ENCODE results near the gene CXCL14. TPM values are rescaled to one million over a fixed set of nuclear protein-coding genes. Genes with fewer than 3 reads are reported as not detected.

The CXCL14 gene
- total RNA-seq, 6 experiments from 2014 or later = 2.3 to 12.2 (median 3.8) TPM

DNA sequence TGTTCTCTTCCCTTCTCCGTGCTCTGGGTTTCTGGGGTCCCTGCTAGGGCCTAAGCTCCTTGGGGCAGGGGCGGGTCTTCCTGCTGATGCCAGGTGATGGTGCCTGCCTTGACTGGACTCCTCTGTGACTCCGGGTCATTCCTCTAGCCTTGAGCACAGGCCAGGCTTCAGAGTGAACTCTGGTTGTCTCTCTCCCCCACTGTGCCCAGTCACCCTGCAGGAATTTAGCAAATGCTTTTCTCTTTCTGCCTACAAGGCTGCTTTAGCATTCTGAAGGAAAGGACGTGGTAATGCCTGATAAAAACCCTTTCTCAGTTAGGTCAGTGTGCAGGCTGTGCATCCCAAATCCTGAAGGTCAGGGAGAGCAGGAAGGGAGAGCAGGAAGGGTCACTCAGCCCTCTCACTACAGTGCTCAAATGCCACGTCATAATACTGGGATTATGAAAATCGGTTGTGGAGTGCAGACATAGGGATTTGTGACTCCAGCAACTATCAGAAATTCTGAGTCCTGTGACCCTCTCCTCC, 2.7 kb downstream of the CXCL14 start:
- DNase-seq = no peak
- H3K27ac ChIP-seq = no peak overlapping the region
- H3K4me3 ChIP-seq = no peak overlapping the region
- intact Hi-C loops (cut with DNase I) = no loop called here
- TF ChIP-seq, protein P1, sequence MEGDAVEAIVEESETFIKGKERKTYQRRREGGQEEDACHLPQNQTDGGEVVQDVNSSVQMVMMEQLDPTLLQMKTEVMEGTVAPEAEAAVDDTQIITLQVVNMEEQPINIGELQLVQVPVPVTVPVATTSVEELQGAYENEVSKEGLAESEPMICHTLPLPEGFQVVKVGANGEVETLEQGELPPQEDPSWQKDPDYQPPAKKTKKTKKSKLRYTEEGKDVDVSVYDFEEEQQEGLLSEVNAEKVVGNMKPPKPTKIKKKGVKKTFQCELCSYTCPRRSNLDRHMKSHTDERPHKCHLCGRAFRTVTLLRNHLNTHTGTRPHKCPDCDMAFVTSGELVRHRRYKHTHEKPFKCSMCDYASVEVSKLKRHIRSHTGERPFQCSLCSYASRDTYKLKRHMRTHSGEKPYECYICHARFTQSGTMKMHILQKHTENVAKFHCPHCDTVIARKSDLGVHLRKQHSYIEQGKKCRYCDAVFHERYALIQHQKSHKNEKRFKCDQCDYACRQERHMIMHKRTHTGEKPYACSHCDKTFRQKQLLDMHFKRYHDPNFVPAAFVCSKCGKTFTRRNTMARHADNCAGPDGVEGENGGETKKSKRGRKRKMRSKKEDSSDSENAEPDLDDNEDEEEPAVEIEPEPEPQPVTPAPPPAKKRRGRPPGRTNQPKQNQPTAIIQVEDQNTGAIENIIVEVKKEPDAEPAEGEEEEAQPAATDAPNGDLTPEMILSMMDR (IDR thresholded peaks at IDR 0.05) = no peak
- no peak for TF ChIP-seq POLR2A (IDR thresholded peaks at IDR 0.05)
- peak in 1 of 4 donors; percentile 24 for ATAC-seq
- H3K4me1 ChIP-seq = no peaks in the 10 kb centered on the region
- peaks cover 0 to 3% of the 10 kb centered on the region in 2 donors for H3K27me3 ChIP-seq
- 31% methylated on average over 3 of the region's 6 CpGs for WGBS (ENCODE audit: insufficient coverage, low coverage, low lambda C conversion rate, missing lambda C conversion rate)
- H3K36me3 ChIP-seq = no peaks in the 10 kb centered on the region
- no peaks in the 10 kb centered on the region for H3K9me3 ChIP-seq

DNA sequence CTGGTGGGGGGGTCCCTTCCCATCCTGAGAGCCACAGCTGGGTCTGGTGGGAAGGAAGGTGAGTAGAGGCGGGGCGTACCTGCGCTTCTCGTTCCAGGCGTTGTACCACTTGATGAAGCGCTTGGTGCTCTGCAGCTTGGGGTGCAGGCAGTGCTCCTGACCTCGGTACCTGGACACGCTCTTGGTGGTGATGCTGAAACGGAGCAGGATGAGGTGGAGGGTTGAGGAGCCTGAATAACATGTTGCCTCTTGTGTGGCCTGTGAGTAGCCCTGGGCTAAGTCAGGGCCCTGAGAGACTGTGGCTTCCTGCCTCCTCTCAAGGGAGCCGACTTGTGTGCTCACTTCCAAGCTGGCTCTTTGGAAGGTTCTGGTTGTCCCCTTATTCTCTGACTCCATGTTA, 4.3 kb downstream of the CXCL14 start:
- Histone ChIP-seq H3K9me3 (no peaks in the 10 kb centered on the region), H3K4me3 (no peak overlapping the region), H3K36me3 (no peaks in the 10 kb centered on the region), H3K4me1 (no peaks in the 10 kb centered on the region), H3K27ac (no peak overlapping the region), H3K27me3 (peaks cover 0 to 3% of the 10 kb centered on the region in 2 donors)
- intact Hi-C loops (cut with DNase I) = no loop called here
- 90% methylated on average over 2 of the region's 10 CpGs for whole genome bisulfite sequencing (ENCODE audit: insufficient coverage, low coverage, low lambda C conversion rate, missing lambda C conversion rate)
- TF ChIP-seq POLR2A (IDR thresholded peaks at IDR 0.05) = no peak
- TF ChIP-seq, protein P1 (IDR thresholded peaks at IDR 0.05) = no peak
- DNase-seq = no peak
- no peak for ATAC-seq

DNA sequence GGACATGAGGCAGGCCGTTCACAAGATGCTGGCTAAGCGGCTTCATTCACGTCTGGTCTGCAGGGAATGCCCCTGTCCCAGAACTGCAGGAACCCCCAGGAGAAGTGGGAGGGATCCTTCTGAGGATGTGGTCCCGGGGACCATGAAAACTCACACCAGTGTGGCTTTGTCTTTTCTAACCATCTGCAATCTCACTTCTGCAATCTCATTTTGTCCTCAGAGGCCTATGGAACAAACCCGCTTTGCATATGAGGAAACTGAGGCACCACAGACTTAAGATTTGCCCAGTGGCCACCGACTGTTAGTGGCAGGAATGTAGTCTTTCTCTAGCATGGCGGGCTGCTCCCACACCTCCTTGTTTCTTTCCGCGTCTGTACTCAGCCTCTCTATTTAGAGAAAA, 6.9 kb downstream of the CXCL14 start:
- Histone ChIP-seq H3K36me3 (no peaks in the 10 kb centered on the region), H3K27ac (no peak overlapping the region), H3K4me1 (no peaks in the 10 kb centered on the region), H3K4me3 (no peak overlapping the region), H3K27me3 (no peaks in the 10 kb centered on the region), H3K9me3 (no peaks in the 10 kb centered on the region)
- WGBS (ENCODE audit: insufficient coverage, low coverage, low lambda C conversion rate, missing lambda C conversion rate) = 64% methylated on average over 8 of the region's 9 CpGs
- intact Hi-C loops (cut with DNase I) = no loop called here
- no peak for ATAC-seq
- DNase-seq = no peak
- TF ChIP-seq POLR2A (IDR thresholded peaks at IDR 0.05) = no peak
- TF ChIP-seq, protein P1 (IDR thresholded peaks at IDR 0.05) = no peak

DNA sequence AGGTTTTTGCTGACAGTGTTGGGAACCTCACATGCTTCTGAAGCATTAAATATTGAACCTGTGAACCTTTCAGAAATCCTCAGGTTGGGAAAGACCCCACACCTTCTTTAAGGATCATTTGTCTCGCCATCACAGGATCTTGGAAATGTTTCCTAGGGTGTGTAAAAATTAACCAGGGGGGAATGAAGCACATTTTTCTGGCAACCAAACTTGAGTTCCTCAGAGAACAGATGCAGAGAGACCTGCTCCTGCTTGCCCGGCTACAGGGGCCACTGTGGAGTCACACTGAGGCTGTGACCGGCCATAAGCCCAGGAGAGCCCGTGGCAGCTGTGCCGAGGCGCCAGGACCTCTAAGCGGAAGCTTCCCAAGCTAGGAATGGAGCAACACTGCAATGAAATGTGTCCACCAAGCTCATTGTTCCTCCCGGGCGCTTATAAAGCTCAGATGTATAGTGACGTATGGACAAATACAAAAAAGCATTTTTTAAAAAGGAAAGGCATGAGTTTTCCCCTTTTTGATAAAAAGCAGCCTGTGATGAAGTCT, 7.7 kb downstream of the CXCL14 start:
- intact Hi-C loops (cut with DNase I) = no loop called here
- Histone ChIP-seq H3K9me3 (no peaks in the 10 kb centered on the region), H3K27me3 (no peaks in the 10 kb centered on the region), H3K27ac (no peak overlapping the region), H3K4me1 (no peaks in the 10 kb centered on the region), H3K36me3 (no peaks in the 10 kb centered on the region), H3K4me3 (no peak overlapping the region)
- WGBS (ENCODE audit: insufficient coverage, low coverage, low lambda C conversion rate, missing lambda C conversion rate) = 53% methylated on average over 10 of the region's 10 CpGs
- TF ChIP-seq POLR2A (IDR thresholded peaks at IDR 0.05) = no peak
- TF ChIP-seq, protein P1 (IDR thresholded peaks at IDR 0.05) = no peak
- DNase-seq (no peak), ATAC-seq (no peak)

DNA sequence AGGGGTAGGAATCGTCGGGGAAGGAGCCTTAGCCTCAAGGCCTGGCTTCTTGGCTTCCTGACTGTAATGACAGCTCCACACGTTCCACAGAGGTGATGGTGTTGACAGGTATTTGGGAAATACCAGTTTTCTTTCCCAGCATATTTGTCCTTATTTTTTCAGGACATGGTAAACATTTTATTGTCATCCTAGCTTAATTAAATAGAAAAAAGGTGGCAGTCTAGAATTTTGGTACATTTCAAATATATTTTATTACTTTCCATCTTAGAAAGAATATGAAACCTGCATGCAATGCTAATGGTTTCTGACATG, 8.4 kb downstream of the CXCL14 start:
- H3K27ac ChIP-seq = no peak overlapping the region
- ATAC-seq (no peak), DNase-seq (no peak)
- H3K9me3 ChIP-seq = no peaks in the 10 kb centered on the region
- TF ChIP-seq, protein P1 (IDR thresholded peaks at IDR 0.05) = no peak
- TF ChIP-seq POLR2A (IDR thresholded peaks at IDR 0.05) = no peak
- H3K4me3 ChIP-seq = no peak overlapping the region
- no peaks in the 10 kb centered on the region for H3K4me1 ChIP-seq
- intact Hi-C loops (cut with DNase I) = no loop called here
- H3K27me3 ChIP-seq = no peaks in the 10 kb centered on the region
- no peaks in the 10 kb centered on the region for H3K36me3 ChIP-seq
- 0% methylated on average over 2 of the region's 3 CpGs for WGBS (ENCODE audit: insufficient coverage, low coverage, low lambda C conversion rate, missing lambda C conversion rate)
